ENCODE results near the gene ENPP3. TPM values are rescaled to one million over a fixed set of nuclear protein-coding genes. Genes with fewer than 3 reads are reported as not detected.

Gene ENPP3
- total and polyA plus RNA-seq, 9 of the 15 experiments (the other 6 are each of a cell fraction or from before 2014, with no cell fraction given) = 14.0 to 32.8 (median 21.6) TPM

DNA sequence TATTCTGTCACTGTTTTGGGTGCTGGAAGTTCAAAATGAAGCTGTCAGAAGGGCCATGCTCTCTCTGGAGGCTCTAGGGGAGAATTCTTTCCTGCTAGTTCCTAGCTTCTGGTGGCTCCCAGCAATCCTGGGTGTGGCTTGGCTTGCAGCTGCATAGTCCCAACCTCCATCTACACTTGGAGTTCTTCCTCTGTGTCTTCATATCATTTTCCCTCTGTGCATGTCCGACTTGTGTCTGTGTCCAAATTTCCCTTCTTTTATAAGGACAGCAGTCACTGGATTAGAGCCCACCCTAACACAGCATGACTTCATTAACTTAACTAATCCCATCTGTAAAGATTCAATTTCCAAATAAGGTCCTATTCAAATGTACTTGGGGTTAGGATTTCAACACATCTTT lies 147.5 kb downstream of the ENPP3 start (continued):
- TF ChIP-seq CUX1 (CRISPR knock-in tag; IDR thresholded peaks at IDR 0.05) = no peak
- TF ChIP-seq TSHZ1 (CRISPR knock-in tag; IDR thresholded peaks at IDR 0.05) = no peak
- TF ChIP-seq SMARCC2 (IDR thresholded peaks at IDR 0.05; ENCODE audit: low read depth) = no peak
